GM19023 (cell line): ENCODE results near the gene ARL8A.
"Not testable (repeated sequence)": the region's sequence is repeated elsewhere in the genome, so short reads cannot be mapped to it uniquely, and the experiment has no call there.

ENCODE experiments used
- ATAC-seq: cut with Tn5 transposase; IDR thresholded peaks from one replicate; pipeline ENCODE4 v1.9.1; 2021; ENCODE audit warnings: mild to moderate bottlenecking, moderate library complexity; ENCODE audit not compliant: unreplicated experiment

The ARL8A gene

DNA sequence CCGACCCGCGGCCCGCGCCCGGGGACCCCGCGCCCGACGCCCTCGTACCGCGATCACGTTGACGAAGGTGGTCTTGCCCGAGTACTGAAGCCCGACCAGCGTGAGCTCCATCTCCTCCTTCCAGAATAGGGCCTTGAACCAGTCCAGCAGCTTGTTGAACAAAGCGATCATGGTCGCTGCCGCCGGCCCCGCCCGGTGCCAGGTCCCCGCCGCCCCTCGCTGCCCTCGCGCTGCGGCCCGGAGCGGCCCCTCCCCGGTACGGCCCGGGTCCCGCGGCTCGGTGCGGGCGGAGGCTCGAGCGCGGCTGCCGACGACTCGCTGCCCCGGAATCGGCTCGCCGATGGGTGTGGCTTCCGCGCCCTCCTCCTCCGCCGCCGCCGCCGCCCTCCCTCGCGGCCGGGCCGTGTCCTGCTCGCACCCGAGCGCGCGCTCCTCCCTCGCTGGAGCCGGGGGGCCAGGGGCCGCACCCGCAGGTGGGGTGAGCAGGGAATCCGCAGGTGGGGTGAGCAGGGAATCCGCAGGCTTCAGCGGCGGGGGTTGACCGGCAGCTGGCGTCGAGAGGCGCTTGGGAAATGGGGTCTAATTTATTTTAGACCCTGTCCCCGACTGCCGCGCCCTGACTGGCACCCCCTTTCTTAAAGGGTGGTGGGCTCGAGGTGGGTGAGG lies at the start of gene ARL8A:
Gene ARL8A, minus strand, starts transcription at position 336 of the 666 bp plus-strand sequence. Its CDS starts 165 bp downstream, at position 171.
- peak; percentile 68 for ATAC-seq

DNA sequence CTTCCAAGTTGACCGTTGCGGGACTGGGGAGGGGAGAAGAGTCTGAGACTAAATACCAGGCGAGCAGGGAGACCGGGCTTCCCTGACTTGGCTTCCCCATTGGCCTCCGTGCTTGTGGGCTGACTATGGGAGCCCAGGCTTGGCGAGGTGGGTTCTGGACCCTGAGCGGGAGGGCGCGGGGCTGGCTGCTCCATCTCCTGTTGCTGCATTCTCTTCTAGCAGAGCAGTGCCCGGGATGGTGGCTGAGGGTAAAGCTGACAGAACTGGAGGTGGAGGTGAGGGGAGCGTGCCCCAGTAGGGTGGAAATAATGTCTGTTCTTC lies 49.8 kb upstream of the ARL8A start:
- no peak for ATAC-seq

DNA sequence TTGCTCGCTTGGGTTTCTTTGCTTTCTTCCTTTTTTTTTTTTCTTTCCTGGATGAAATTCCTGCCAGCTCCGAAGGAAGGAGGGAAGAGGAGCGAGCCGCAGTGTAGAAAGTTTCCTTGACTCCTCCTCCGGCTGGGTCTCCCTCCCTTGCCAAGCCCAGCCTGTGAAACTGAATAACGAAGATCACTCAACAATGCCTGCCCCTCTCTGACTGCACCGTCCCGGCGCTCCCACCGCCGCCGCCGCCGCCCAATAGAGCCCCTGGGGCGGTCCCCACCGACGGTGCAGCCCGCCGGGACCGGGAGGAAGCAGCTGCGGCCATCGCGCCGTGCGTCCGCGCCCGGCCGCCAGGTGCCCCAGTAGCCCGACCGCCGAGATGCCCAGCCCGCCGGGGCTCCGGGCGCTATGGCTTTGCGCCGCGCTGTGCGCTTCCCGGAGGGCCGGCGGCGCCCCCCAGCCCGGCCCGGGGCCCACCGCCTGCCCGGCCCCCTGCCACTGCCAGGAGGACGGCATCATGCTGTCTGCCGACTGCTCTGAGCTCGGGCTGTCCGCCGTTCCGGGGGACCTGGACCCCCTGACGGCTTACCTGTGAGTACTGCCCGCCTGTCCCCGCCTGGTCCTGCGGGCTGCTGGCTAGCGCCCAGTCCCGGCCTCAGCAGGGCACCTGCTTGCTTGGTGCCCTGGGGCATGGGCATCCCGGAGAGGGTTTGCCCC lies 49.2 kb upstream of the ARL8A start, which contains the start of gene LGR6:
Gene LGR6, plus strand, starts transcription at position 186 of the 714 bp plus-strand sequence. Its CDS starts 191 bp downstream, at position 377.
- ATAC-seq, result no peak

DNA sequence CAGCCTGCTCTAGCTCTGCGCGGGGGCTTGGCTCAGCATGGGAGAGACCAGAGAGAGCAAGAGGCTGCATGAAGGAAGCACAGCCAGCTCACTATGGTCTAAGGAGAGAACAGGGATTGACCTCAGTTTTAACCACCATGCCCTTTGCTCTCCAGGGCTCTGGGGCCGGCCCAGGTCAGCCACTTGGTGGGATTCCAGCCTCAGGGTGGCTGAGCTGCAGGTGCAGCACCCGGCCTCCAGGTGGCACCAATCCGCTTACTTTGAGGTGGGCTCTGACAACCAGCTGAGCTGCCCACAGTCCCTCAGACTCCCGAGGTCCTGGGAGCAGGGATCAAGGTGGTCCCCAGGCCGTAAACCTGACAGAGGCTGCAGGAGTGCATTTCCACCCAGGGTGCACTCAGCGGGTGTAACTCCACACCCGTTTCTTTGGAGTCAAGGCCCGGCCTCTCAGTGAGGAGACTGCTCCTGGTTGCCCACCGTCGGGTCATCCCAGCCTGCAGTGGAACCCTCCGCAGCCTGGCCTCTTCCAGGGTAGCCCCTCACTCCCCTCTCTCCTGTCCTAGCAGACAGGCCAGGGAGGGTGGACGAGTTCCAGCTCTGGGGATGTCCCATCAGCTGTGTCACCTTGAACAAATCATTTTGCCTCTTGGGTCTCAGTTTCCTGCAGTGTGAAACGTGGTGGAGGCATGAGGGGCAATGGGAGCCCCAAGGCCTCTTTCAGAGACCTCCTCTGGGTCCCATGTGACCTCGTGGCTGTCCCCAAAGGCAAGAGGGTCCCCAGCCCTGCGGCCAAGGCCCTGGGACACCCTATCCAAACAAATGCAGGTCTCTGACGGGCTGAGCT lies 48.5 kb upstream of the ARL8A start:
- no peak for ATAC-seq

DNA sequence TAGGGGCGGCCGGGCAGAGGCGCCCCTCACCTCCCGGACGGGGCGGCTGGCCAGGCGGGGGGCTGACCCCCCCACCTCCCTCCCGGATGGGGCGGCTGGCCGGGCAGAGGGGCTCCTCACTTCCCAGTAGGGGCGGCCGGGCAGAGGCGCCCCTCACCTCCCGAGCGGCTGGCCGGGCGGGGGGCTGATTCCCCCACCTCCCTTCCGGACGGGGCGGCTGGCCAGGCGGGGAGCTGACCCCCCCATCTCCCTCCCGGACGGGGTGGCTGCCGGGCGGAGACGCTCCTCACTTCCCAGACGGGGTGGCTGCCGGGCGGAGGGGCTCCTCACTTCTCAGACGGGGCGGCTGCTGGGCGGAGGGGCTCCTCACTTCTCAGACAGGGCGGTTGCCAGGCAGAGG lies 46.9 kb upstream of the ARL8A start:
- ATAC-seq, result not testable (repeated sequence)

- no peak for ATAC-seq
Measured at GRCh38 chr1:202189918-202190715, 45.6 kb upstream of the ARL8A start.

- ATAC-seq, result no peak
Measured at GRCh38 chr1:202189001-202189790, 44.7 kb upstream of the ARL8A start.

DNA sequence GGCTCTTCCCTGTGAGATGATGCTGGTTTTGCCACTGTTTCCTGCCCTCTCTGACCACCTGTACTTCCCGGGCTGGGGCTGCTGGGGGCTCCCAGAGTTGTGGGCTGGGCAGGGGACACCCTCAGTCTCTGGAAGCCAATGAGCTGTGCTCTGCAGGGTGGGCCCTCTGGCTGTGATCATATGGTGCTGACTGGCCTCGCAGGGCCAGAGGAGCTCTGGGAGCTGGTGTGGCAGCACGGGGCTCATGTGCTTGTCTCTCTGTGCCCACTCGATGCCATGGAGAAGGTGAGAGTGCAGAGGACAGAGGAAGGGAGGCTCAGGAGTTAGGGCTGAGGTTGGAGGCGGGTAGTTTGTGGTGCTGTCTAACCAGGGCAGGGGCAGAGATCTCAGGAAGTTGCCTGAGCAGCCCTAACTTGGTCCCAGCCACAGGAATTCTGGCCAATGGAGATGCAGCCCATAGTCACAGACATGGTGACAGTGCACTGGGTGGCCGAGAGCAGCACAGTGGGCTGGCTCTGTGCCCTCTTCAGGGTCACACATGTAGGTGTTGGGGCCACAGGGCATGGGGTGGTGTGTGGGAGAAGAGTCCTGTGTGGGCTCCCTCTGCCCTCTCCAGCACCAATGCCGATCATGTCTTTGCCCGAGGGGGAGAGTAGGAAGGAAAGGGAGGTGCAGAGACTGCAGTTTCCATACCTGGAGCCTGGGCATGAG lies 43.3 kb upstream of the ARL8A start:
- no peak for ATAC-seq

DNA sequence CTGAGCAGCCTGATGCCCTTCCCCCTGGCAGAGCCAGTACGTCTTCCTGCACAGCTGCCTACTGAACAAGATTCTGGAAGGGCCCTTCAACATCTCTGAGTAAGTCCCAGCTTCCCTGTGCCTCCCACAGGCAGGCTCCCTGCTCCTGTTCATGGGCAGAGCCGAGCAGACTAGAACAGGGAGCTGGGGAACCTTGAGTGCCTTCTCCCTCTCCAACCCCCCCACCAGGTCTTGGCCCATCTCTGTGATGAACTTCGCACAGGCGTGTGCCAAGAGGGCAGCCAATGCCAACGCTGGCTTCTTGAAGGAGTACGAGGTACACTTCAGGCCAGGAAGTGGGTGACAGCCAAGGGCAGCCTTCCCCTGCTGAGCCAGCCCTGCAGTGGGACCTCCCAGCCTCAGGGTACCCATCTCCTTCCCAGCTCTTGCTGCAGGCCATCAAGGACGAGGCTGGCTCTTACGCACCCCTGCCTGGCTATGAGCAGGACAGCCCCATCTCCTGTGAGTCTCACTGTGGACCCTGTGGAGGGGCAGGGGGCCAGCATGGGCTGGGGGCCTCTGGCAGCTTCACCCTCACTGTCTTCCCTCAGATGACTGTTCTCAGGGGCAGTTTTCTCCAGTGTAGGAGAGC lies 42.6 kb upstream of the ARL8A start:
- no peak for ATAC-seq

GRCh38 chr1:202186327-202186726 lies 41.8 kb upstream of the ARL8A start:
- no peak for ATAC-seq

- no peak for ATAC-seq
Measured at GRCh38 chr1:202184750-202185460, 40.4 kb upstream of the ARL8A start.

- no peak for ATAC-seq
Measured at GRCh38 chr1:202182040-202182877, 37.7 kb upstream of the ARL8A start.

DNA sequence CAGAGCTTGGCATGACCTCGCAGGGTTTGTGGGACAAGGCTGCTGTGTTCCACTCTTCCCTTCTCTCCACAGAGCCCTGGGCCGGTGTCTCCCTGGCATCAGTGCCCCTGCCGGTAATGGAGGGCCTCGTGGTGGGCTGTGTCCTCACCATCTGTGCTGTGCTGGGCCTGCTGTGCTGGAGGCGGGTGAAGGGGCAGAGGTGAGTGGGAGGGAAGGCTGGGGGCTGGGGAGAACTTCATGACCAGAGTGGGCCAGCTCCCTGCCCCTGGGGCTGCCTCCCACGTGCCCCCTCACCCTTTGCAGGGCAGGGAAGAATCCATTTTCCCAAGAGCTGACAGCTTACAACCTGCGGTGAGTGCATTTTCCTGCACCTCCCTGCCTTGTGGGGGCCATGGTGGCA lies 37.0 kb upstream of the ARL8A start:
- ATAC-seq, result no peak

DNA sequence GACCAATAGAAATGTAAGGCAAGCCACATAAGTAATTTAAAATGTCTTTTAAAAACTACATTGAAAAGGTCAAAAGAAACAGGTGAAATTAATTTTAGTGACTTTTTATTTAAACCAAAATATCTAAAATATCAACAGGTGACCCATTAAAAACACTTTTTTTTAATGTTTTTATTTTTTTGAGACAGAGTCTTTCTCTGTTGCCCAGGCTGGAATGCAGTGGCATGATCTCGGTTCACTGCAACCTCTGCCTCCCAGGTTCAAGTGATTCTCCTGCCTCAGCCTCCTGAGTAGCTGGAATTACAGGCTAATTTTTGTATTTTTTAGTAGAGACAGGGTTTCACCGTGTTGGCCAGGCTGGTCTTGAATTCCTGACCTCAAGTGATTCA lies 36.2 kb upstream of the ARL8A start:
- ATAC-seq, result not testable (repeated sequence)

DNA sequence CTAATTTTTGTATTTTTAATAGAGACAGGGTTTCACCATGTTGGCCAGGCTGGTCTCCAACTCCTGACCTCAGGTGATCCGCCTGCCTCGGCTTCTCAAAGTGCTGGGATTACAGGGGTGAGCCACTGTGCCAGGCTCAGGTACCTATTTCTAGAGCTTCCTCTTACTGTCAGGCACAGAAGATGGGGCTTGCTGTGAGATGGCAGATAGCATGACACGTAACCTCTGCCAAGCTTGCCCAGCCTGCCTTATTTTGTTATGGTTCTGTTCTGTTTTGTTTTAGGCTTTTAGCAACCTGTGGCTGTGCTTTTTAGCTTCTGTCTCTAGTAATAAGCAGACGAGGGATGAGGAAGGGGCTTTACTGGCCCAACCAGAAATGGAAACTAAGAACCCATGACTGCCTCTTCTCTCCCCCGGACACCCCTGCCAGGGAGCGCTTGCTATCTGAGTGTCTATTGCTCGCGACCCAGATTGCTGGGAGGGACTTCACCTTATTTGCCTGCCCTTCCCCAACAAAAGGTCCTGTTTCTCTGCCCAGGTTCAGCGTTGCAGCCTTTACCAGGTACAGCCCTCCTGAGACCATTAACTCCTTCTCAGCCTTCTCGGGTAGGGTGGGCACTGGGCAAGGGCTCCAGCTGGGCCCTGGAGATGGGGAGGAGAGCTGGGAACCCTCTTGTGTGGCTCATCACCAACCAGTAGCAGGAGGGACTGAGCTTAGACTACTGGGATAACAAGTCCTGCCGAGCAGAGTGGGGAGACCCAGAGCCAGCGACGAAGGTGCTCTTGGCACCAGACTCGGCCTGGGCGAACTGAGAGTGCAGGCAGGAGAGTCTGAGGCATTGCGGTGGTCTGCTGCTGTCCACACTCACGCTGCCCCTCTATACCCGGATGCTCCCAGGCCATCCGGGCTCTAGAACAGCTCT lies 35.6 kb upstream of the ARL8A start:
- no peak for ATAC-seq
